ENCODE data around the gene NOTUM. TPM values are rescaled to one million over a fixed set of nuclear protein-coding genes. Genes with fewer than 3 reads are reported as not detected.

The NOTUM gene
- total and polyA plus RNA-seq, 2 donors (not counting 3 experiments of a cell fraction or from before 2014, with no cell fraction given) = not detected

DNA sequence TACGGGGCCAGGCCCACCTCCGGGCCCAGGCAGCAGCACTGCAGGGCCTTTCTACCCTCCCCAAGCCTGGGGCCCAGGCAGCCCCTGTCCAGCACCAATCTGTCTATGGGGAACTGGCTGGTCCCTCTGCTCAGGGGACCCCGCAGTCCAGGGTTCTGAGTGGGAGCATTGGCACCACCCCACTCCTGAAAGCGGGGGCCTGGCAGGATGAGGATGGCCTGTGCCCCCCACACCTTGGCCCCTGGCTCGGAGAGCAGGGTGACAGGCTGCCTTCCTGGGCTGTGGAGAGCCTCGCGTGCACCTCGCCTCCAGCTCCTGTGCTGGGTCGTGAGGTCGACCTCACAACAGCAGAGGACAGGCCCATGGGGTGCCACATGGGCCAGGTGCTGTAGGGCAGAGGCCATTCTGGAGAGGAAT is 57.6 kb downstream of the NOTUM start:
- no peak overlapping the region for H3K9ac ChIP-seq (replicated peaks; ENCODE audit: extremely low read depth, insufficient read depth, low read length)
- no peak overlapping the region for H3K4me2 ChIP-seq (ENCODE audit: insufficient read depth, low read length)
- BruUV-seq (replicated peaks) = no TSS peak
- no peaks in the 10 kb centered on the region for H3K79me2 ChIP-seq (ENCODE audit: control insufficient read depth, insufficient read depth, low read length)
- H3K27me3 ChIP-seq (ENCODE audit: control insufficient read depth in 2 of 2, insufficient read depth in 2 of 2, low read length in 2 of 2) = no peaks in the 10 kb centered on the region
- intact Hi-C loops (cut with micrococcal nuclease) = no loop called here
- H3K36me3 ChIP-seq (ENCODE audit: control insufficient read depth in 2 of 2, extremely low read depth in 1 of 2, insufficient read depth in 2 of 2, low read length in 2 of 2) = peaks cover 2 to 5% of the 10 kb centered on the region in 2 experiments
- no peaks in the 10 kb centered on the region for H3K9me3 ChIP-seq (replicated peaks; ENCODE audit: control insufficient read depth, insufficient read depth, low read length)
- H3K9me1 ChIP-seq (replicated peaks; ENCODE audit: control insufficient read depth, extremely low read depth, insufficient read depth, low read length) = no peaks in the 10 kb centered on the region
- ChIA-PET POLR2A (no interaction called here), CTCF (interaction anchor here (1.7 kb wide), 1 partner anchor 10 kb away, joined by 4 read pairs; no protein-coding TSS in a partner anchor)
- DNase-seq (ENCODE audit: low read depth, low spot score) (no peak), FAIRE-seq (no peak)
- H3K27ac ChIP-seq (ENCODE audit: insufficient read depth, low read depth, low read length) = no peak overlapping the region
- no peaks in the 10 kb centered on the region for H4K20me1 ChIP-seq (replicated peaks; ENCODE audit: control insufficient read depth, extremely low read depth, insufficient read depth, low read length)
- no peak overlapping the region for H2AFZ ChIP-seq (ENCODE audit: low read depth, low read length)
- no peak overlapping the region for H3K4me3 ChIP-seq (replicated peaks in 1 of 3; ENCODE audit: insufficient read depth in 1 of 3, low read depth in 1 of 3, low read length in 3 of 3)
- no peak for TF ChIP-seq MYC (IDR thresholded peaks at IDR 0.05; ENCODE audit: low read depth, low read length)
- dilution Hi-C loops (cut with MboI; ENCODE audit: extremely low pct_ligation_motif_present, low sequenced_read_pairs) = no loop called here
- peaks cover 3% of the 10 kb centered on the region for H3K4me1 ChIP-seq (ENCODE audit: control insufficient read depth, extremely low read depth, insufficient read depth, low read length)

DNA sequence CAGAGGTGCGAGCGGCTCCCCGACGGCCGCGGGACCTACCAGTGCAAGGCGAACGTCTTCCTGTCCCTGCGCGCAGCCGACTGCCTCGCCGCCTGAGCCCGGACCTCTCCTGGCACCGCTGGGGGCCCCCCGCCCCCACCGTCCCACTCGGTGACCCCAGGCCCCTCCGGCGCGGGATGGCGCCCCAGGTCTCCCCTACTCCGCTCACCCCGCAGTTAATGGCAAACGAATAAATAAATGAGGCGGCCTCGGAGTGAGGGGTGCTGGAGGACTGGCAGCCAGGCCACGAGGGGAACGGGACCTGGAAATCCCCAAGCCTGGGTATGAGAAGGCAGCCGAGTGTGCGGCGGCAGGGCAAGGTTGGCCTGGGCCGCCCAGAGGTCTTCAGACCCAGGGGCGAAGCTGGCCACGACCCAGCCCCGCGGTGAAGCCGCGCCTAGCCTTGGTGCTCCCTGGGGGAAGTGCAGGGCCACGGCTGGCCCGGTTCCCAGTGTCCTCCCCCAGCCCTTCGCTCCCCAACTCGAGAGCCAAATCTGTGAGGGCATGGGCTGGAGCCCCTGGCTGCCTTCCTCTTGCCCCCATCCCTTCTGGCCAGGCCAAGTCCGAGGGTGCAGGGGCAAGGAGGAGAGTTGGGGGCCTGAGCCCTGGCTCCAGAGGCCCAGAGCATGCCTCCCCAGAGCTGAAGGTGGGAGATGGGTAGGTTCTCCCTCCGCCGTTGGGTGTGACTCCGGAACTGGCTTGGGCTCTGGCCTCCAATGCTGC is 58.2 kb downstream of the NOTUM start:
- DNase-seq (ENCODE audit: low read depth, low spot score) (no peak), FAIRE-seq (no peak)
- H3K36me3 ChIP-seq (ENCODE audit: control insufficient read depth in 2 of 2, extremely low read depth in 1 of 2, insufficient read depth in 2 of 2, low read length in 2 of 2) = peaks cover 2 to 8% of the 10 kb centered on the region in 2 experiments
- no peak overlapping the region for H2AFZ ChIP-seq (ENCODE audit: low read depth, low read length)
- no peaks in the 10 kb centered on the region for H3K9me3 ChIP-seq (replicated peaks; ENCODE audit: control insufficient read depth, insufficient read depth, low read length)
- no peaks in the 10 kb centered on the region for H4K20me1 ChIP-seq (replicated peaks; ENCODE audit: control insufficient read depth, extremely low read depth, insufficient read depth, low read length)
- H3K4me1 ChIP-seq (ENCODE audit: control insufficient read depth, extremely low read depth, insufficient read depth, low read length) = peaks cover 3% of the 10 kb centered on the region
- POLR2A ChIA-PET = no interaction called here
- intact Hi-C loops (cut with micrococcal nuclease) (no loop called here), dilution Hi-C loops (cut with MboI; ENCODE audit: extremely low pct_ligation_motif_present, low sequenced_read_pairs) (no loop called here)
- H3K27me3 ChIP-seq (ENCODE audit: control insufficient read depth in 2 of 2, insufficient read depth in 2 of 2, low read length in 2 of 2) = no peaks in the 10 kb centered on the region
- BruUV-seq (replicated peaks) = no TSS peak
- no peak overlapping the region for H3K4me3 ChIP-seq (replicated peaks in 1 of 3; ENCODE audit: insufficient read depth in 1 of 3, low read depth in 1 of 3, low read length in 3 of 3)
- no peaks in the 10 kb centered on the region for H3K79me2 ChIP-seq (ENCODE audit: control insufficient read depth, insufficient read depth, low read length)
- TF ChIP-seq EZH2 (IDR thresholded peaks at IDR 0.05; ENCODE audit: borderline replicate concordance, low read depth, low read length, severe bottlenecking) (peak; percentile 9), POLR2A (IDR thresholded peaks at IDR 0.05; ENCODE audit: low read depth, low read length) (no peak), POLR2AphosphoS5 (IDR thresholded peaks at IDR 0.05; ENCODE audit: insufficient read depth, low read depth, low read length) (no peak), GATA2 (IDR thresholded peaks at IDR 0.05; ENCODE audit: insufficient read depth, insufficient read length, low read depth, low read length) (no peak), JUN (IDR thresholded peaks at IDR 0.05; ENCODE audit: borderline replicate concordance, insufficient read depth, insufficient read length, low read depth) (no peak), MYC (IDR thresholded peaks at IDR 0.05; ENCODE audit: low read depth, low read length) (no peak)
- TF ChIP-seq, protein P1, sequence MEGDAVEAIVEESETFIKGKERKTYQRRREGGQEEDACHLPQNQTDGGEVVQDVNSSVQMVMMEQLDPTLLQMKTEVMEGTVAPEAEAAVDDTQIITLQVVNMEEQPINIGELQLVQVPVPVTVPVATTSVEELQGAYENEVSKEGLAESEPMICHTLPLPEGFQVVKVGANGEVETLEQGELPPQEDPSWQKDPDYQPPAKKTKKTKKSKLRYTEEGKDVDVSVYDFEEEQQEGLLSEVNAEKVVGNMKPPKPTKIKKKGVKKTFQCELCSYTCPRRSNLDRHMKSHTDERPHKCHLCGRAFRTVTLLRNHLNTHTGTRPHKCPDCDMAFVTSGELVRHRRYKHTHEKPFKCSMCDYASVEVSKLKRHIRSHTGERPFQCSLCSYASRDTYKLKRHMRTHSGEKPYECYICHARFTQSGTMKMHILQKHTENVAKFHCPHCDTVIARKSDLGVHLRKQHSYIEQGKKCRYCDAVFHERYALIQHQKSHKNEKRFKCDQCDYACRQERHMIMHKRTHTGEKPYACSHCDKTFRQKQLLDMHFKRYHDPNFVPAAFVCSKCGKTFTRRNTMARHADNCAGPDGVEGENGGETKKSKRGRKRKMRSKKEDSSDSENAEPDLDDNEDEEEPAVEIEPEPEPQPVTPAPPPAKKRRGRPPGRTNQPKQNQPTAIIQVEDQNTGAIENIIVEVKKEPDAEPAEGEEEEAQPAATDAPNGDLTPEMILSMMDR (IDR thresholded peaks at IDR 0.05; ENCODE audit: extremely low read depth in 1 of 2, insufficient read depth in 1 of 2, low read depth in 1 of 2, low read length in 2 of 2) = no peak
- TF ChIP-seq, protein P2, sequence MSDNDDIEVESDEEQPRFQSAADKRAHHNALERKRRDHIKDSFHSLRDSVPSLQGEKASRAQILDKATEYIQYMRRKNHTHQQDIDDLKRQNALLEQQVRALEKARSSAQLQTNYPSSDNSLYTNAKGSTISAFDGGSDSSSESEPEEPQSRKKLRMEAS (IDR thresholded peaks at IDR 0.05; ENCODE audit: insufficient read depth, insufficient read length) = no peak
- no peaks in the 10 kb centered on the region for H3K9me1 ChIP-seq (replicated peaks; ENCODE audit: control insufficient read depth, extremely low read depth, insufficient read depth, low read length)
- H3K9ac ChIP-seq (replicated peaks; ENCODE audit: extremely low read depth, insufficient read depth, low read length) = no peak overlapping the region
- CTCF ChIA-PET = interaction anchor here (0.7 kb wide), 1 partner anchor 128 kb away, joined by 3 read pairs; no protein-coding TSS in a partner anchor
- no peak overlapping the region for H3K27ac ChIP-seq (ENCODE audit: insufficient read depth, low read depth, low read length)
- no peak overlapping the region for H3K4me2 ChIP-seq (ENCODE audit: insufficient read depth, low read length)

Measured in endothelial cell of umbilical vein (primary cell).